Fibroblast of skin of scalp (primary cell): ENCODE results near the gene RNF123. TPM values are rescaled to one million over a fixed set of nuclear protein-coding genes. Genes with fewer than 3 reads are reported as not detected.

Experiments
- DNase-seq: peaks from one replicate; pipeline ENCODE4 v3.0.0-alpha.2; 2013
- polyA plus RNA-seq, 2 experiments: library from polyadenylated mRNA; unstranded; fragments of 120-200 nt; gene quantifications; one replicate each; pipeline ENCODE4 v1.2.1, GENCODE V29; 2013; ENCODE audit not compliant: insufficient read length in 2 of 2

The RNF123 gene
- polyA plus RNA-seq (2013, experiment 1 of 2; ENCODE audit: insufficient read length) = 28.8 TPM
- 26.4 TPM for polyA plus RNA-seq (2013, experiment 2 of 2; ENCODE audit: insufficient read length)

DNA sequence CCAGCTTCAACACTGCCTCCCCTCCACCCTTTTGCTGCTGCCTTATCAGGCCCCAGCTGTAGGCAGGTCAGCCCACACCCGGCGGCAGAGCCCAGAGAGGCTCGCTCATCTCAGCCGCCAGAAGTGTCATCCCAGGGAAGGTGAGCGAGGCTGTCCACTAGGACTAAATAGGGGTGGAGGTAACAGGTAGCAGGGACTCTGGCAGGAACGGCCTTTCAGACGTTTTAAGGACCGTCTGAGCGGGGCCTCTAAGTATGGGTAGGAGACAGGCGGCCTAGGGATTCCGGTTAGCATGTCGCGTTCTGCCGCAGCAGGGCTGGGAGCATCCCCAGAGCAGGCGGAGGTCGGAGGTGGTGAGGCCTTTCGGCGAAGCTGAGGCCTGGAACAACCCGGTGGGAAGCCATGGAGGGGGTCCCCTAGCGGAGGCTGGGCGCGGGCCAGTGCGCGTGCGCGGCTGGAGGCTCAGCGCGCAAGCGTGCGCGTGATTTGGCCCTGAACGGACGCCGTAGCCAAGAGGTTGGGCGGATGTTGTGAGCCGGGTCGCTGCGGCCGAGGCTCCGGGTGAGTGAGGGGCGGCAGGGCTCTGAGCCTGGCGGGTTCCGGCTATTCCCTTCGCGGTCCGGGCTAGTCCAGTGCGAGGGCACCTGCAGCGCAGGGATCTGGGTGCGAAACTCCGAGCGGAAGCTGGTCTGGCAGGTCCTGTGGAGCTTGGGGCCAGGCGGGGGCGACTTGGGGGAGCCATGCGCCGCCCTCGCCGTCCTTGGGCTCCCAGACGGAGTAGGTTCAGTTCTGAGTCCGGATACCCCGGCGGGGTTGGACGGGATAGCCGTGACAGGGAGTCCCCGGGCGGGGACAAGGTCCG, at the start of gene RNF123, which contains the start of gene MST1:
Gene RNF123, plus strand, starts transcription at position 512 of the 862 bp plus-strand sequence. CDS start 1,609 bp downstream, outside the sequence.
Gene MST1, minus strand, starts transcription at position 429 of the 862 bp plus-strand sequence. CDS start 783 bp downstream, outside the sequence.
- peak; percentile 92 for DNase-seq

- DNase-seq = no peak
Measured at GRCh38 chr3:49641292-49641691, 48.1 kb upstream of the RNF123 start.

GRCh38 chr3:49641921-49642707, 47.2 kb upstream of the RNF123 start:
- no peak for DNase-seq

DNA sequence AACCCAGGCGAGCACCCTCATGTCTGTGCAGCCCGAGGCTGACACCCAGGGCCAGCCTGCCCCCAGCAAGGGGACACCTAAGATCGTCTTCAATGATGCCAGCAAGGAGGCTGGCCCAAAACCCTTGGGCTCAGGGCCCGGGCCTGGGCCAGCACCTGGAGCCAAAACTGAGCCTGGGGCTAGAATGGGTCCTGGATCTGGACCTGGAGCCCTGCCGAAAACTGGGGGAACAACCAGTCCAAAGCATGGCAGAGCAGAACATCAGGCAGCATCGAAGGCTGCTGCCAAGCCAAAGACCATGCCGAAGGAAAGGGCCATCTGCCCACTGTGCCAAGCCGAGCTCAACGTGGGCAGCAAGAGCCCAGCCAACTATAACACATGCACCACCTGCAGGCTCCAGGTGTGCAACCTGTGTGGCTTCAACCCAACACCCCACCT, 46.6 kb upstream of the RNF123 start:
- no peak for DNase-seq

DNA sequence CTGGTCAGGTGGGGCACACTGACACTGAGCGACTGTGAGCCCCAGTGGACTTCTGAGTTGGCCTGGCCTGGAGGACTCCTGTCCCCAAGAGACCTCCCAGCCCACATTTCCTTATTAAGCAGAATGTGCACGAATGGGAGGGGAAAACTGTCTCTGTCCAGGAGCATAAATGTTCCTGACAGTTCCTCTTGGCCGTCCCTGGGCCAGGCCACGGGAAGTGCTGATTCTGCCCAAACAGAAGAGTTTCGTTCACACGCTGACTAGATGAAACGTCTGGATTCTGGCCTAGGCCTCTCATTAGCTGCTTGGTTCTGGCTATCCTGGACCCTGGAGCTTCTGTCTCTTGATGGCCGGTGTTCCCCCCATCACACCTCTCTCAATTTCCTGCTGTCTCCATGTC, 44.7 kb upstream of the RNF123 start:
- no peak for DNase-seq

- DNase-seq = no peak
Measured at GRCh38 chr3:49646236-49646635, 43.1 kb upstream of the RNF123 start.

DNA sequence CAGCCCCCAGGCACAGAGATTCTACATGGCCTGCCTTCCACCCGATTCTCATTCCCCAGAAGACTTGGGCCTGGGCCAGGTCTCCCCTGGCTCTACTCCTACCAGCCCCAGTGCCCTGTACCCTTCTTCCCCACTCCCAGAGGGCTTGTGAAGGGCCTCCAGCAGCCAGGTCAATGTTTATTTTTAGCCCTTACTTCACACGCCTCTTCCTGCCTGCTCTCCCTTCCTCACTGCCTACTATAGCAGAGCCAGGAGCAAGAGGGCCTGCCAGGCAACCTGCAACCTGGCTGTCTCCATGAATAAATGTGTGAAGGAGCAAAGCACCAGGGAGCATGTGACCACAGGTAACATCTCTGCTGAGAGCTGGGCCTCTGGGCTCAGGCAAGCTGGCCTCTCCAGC, 41.6 kb upstream of the RNF123 start:
- DNase-seq = no peak

- DNase-seq = no peak
Measured at GRCh38 chr3:49648354-49649019, 40.9 kb upstream of the RNF123 start.

DNA sequence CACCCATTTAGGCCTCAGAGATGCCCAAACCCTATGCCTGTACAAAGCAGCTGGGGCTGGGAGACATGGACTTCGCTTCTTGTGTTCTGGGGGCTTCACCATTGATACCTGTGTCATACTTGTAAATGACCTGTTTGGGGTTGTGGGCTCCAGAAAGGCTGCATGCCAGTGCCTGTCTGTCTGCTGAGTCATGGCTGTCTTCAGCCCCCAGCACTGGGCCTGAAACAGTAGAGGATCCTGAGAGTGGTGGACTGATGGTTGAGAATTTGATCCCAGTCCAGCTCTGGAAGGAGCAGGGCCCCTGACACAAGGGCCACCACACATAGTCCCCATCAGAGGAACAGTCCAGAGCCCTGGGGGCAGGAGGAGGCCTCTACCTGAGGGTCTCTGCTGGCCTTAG, 39.8 kb upstream of the RNF123 start:
- no peak for DNase-seq

DNA sequence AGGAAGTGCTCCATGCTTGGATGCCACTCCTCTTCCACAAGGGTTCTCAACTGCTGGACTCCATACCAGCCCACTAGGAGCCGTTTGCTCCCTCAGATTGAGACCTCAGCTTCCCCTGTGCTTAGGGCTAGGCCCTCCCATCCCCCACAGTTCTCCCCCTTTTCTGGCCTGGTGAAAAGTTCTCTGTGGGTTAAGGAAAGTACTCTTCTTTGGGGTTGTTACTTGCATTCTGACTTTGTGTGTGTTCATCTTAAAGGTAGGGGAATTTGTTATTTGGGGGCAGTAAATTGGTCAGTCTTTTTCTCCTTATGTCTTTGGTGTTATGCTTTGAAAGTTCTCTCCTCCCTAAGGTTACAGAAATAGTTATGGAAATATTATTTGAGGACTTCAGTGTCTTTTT, 39.2 kb upstream of the RNF123 start:
- no peak for DNase-seq

DNA sequence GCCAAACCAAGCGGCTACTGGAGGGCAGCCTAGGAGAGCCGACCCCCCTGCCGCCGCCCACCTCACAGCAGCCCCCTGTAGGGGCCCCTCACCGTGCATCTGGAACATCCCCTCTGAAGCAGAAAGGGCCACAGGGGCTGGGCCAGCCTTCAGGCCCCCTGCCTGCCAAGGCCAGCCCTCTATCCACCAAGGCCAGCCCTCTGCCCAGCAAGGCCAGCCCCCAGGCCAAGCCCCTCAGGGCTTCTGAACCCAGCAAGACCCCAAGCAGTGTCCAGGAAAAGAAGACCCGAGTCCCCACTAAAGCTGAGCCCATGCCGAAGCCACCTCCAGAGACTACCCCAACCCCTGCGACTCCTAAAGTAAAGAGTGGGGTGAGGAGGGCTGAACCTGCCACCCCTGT, 38.7 kb upstream of the RNF123 start:
- DNase-seq = no peak

DNA sequence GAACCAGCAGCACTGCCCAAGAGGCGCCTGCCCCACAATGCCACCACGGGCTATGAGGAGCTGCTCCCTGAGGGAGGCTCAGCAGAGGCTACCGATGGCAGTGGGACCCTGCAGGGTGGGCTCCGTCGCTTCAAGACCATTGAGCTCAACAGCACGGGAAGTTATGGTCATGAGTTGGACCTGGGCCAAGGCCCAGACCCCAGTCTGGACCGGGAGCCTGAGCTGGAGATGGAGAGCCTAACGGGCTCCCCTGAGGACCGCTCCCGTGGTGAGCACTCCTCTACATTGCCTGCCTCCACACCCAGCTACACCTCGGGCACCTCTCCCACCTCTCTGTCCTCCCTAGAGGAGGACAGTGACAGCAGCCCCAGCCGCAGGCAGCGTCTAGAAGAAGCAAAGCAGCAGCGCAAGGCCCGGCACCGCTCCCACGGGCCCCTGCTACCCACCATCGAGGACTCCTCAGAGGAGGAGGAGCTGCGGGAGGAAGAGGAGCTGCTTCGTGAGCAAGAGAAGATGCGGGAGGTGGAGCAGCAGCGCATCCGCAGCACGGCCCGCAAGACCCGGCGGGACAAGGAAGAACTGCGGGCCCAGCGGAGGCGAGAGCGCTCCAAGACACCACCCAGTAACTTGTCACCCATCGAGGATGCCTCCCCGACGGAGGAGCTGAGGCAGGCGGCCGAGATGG, 37.0 kb upstream of the RNF123 start:
- DNase-seq = no peak

GRCh38 chr3:49652903-49653415, 36.4 kb upstream of the RNF123 start:
- no peak for DNase-seq

DNA sequence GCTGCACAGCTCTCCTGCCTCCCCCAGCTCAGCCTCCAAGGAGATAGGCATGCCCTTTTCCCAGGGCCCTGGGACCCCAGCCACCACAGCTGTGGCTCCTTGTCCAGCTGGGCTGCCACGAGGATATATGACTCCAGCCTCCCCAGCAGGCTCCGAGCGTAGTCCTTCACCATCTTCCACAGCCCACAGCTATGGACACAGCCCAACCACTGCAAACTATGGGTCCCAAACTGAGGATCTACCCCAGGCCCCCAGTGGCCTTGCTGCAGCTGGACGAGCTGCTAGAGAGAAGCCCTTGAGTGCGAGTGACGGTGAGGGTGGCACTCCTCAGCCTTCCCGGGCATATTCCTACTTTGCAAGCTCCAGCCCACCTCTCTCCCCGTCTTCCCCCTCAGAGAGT, 35.7 kb upstream of the RNF123 start:
- no peak for DNase-seq

DNA sequence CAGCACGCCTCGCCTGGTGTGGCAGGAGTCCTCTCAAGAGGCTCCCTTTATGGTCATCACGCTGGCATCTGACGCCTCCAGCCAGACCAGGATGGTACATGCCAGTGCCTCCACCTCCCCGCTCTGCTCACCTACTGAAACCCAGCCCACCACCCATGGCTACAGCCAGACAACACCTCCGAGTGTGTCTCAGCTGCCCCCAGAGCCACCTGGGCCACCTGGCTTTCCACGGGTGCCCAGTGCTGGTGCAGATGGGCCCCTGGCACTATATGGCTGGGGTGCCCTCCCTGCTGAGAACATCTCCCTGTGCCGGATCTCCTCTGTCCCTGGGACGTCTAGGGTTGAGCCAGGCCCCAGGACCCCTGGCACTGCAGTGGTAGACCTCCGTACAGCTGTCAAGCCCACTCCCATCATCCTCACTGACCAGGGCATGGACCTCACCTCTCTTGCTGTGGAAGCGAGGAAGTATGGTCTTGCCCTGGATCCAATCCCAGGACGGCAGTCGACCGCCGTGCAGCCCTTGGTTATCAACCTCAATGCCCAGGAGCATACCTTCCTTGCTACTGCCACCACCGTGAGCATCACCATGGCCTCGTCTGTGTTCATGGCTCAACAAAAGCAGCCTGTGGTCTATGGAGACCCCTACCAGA, 35.1 kb upstream of the RNF123 start:
- DNase-seq = no peak

DNA sequence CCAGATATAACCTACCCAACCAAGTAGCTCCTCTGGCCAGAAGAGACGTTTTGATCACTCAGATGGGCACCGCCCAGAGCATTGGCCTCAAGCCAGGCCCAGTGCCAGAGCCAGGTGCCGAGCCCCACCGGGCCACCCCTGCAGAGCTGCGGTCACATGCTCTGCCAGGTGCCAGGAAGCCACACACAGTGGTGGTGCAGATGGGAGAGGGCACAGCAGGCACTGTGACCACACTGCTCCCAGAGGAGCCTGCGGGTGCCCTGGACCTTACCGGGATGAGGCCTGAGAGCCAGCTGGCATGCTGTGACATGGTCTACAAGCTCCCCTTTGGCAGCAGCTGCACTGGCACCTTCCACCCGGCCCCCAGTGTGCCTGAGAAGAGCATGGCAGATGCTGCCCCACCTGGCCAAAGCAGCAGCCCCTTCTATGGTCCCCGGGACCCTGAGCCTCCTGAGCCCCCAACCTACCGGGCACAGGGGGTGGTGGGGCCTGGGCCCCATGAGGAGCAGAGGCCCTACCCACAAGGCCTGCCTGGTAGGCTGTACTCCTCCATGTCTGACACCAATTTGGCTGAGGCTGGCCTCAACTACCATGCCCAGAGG, 34.3 kb upstream of the RNF123 start:
- no peak for DNase-seq

DNA sequence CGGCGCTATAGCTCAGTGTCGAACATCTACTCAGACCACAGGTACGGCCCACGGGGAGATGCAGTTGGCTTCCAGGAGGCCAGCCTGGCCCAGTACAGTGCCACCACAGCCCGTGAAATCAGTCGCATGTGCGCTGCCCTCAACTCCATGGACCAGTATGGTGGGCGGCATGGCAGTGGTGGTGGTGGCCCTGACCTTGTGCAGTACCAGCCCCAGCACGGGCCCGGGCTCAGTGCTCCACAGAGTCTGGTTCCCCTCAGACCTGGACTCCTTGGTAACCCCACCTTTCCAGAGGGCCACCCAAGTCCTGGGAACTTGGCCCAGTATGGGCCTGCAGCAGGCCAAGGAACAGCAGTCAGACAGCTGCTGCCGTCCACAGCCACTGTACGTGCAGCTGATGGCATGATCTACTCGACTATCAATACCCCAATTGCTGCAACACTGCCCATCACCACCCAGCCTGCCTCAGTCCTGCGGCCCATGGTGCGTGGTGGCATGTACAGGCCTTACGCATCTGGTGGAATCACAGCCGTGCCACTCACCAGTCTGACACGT, 33.5 kb upstream of the RNF123 start:
- DNase-seq = no peak

DNA sequence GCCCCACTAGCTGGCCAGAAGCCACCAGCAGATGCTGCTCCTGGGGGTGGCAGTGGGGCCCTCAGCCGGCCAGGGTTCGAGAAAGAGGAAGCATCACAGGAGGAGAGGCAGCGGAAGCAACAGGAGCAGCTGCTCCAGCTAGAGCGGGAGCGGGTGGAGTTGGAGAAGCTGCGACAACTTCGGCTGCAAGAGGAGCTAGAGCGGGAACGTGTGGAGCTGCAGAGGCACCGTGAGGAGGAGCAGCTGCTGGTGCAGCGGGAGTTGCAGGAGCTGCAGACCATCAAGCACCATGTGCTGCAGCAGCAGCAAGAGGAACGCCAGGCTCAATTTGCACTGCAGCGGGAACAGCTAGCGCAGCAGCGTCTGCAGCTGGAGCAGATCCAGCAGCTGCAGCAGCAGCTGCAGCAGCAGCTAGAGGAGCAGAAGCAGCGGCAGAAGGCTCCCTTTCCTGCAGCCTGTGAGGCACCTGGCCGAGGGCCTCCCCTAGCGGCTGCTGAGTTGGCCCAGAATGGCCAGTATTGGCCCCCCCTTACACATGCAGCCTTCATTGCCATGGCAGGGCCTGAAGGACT, 32.7 kb upstream of the RNF123 start:
- DNase-seq = peak; percentile 49

GRCh38 chr3:49657208-49657915, 32.0 kb upstream of the RNF123 start:
- no peak for DNase-seq

DNA sequence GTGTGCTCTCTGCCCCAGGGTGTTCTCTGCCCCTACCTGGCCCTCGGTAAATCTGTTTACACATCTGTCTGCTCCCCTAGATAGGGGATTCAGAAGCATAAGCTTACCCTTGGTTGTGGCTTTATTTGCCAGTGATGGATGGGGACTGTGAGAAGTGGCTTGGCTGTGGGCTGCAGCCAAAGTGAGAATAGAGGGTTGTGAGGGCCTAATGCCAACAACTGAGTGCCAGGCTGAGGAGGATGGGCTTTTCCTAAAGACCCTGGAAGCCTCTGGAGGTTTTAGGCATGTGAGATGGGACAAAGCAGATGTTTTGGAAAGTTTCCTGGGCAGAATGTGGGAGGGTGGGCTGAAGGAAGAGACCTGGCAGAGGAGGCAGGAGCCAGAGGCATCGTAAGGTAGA, 30.6 kb upstream of the RNF123 start:
- DNase-seq = no peak
